ENCODE results near the gene KRT82.

KRT82 gene

DNA sequence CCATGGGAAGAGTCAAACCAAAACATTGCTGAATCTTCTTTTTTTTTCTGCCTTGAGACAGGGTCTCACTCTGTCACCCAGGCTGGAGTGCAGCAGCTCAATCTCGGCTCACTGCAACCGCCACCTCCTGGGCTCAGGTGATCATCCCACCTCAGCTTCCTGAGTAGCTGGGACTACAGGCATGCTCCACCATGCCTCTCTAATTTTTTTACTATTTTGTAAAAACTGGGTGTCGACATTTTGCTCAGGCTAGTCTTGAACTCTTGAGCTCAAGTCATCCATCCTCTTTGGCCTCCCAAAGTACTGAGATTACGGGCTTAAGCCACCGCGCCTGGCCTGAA lies 29.5 kb upstream of the KRT82 start:
- ATAC-seq (no peak), DNase-seq (no peak)

DNA sequence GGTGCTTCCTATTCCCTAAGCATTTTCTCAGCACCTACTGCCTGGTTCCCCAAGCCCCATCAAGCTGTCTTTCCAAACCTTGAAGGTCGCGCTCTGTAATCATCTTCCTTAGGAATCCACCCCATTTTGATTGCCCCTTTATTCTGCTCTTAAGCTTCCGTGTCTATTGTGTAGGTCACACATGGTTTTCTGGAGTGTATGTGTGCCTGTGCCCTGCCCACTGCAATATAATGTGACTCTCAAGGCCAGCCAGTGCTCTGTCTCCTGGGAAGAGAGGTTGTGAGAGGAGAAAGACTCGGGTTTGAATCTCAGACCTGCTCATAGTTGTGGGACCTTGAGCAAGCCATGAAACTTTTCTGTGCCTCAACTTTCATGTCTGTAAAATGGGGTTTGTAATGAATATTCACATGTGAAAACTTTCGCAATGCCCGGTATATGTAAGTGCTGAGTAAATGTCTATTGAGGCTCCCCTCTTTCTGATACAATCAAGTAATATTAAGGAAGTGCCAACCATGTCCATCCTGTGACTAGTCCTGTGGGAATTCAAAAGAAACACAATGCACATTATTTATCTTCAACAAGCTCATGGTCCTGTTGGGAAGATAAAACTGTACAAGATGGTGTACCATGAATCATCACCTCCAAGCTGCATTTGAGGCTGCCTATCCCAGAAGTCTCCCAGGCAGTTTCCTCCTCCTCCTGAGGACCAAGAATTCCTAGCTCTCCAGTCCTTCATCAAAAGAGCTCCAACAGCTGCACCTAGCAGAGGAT lies 28.8 kb upstream of the KRT82 start:
- no peak for DNase-seq
- ATAC-seq, result no peak

DNA sequence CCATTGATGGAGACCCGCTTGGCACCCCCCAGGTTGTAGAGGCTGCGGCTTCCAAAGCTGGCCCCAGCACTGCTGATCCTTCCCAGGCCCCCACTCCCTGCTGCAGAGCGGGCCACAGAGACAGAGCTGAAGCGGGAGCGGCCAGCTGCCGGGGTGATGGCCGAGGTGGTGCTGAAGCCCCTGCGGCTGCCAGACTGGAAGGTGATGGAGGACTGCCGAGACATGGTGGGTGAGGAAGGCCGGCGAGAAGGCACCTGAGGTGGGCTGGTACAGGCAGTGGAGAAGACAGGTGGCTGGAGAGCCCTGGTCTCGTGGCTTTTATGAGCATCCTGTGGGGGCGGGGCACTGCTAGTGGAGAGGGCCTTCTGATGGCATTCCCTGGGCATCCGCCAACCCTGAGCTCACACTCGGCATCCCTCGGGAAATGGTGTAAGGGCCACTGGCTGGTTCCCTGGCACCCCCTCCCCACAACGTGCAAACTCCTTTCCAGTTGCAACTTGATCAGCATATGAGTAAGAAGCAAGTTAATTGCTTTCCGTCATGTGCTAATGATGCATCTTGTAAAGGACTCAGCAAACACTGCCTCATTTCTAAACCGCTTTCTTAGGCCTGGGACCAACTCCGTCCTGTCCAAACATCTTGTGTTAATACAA lies 28.1 kb upstream of the KRT82 start, which contains the start of gene KRT75:
Gene KRT75, minus strand, starts transcription at position 291 of the 653 bp plus-strand sequence. Its CDS starts 67 bp downstream, at position 224.
- DNase-seq, result no peak
- no peak for ATAC-seq

DNA sequence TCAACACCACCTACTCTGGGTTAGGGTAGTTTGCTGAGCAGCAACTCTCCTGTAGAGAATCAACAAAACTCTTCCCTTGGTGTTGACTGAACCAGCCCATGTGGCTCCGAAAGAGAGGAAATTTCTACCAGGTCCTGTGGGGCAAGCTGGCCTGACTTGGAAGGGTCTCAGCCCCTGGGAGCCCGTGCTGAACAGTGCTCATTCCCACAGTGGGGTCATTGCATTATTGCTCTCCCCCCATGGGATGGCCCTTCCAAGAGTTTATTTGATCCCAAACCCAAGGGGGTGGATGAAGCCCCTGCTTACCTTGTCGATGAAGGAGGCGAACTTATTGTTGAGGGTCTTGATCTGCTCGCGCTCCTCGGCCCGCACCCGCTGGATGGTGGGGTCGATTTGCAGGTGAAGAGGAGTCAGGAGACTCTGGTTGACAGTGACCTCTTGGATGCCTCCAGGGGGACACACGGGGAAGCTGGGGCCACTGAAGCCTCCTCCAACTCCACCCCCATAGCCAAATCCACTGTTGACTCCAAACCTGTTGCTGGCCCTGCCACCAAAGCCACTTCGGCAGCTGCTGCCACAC lies 27.5 kb upstream of the KRT82 start:
- no peak for ATAC-seq
- DNase-seq, result no peak

DNA sequence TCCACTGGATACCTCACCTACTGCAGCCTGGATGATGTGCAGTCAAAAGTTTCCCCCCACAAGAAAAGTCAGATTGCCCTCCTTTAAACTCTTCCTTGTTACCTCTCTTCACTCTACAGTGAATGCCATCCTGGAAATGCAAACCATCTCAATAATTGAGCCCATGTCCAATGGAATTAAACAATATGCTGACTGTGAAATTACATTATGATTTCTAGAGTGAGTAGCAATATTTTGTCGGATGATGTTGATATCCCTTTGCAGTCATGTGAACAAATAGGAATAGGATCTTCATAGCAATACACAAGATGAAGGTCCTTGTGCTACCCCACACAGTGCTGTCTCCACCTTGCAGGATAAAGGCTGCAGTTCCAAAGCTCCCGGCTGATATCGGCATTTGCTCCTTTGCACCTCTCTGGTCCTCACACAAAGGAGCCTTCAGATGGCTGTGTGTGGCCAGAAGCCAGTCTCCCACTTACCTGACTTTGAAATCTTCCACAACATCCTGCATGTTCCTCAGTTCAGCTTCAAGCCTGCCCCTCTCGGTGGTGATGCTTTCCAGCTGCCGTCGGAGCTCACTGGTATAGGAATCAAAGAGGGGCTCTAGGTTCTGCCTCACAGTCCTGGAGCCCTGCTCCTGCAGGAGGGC lies 26.5 kb upstream of the KRT82 start:
- ATAC-seq (no peak), DNase-seq (no peak)

DNA sequence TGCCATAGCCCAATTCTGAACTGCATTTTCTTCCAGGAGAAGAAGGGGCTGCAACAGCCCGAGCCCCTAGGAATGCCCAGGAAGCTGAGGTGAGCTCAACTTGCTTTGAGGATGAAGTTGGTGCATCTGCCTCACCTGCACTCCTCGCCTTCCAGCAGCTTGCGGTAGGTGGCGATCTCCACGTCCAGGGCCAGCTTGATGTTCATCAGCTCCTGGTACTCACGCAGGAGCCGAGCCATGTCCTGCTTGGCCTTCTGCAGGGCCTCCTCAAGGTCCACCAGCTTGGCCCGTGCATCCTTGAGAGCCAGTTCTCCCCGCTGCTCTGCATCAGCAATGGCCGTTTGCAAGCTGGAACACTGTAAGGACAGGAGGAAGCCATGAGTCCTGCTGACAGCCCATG lies 22.0 kb upstream of the KRT82 start:
- ATAC-seq, result no peak
- no peak for DNase-seq

DNA sequence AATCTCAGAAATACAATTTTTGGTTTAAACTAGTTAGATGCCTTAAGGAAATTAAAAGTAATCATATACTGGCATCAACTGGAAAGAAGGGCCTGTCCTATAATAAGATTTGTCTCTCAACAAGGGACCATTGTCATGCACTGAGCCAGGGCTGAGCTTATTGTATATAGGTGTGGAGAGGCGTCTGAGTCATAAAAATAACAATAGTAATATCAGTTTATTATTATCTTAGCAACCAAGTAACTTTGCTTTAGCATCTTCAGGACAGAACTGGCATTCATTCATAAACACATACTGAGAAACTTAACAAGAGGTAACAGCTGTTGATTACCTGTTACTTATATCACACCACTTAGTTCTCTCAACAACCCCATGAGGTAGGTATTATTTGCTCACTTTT lies 20.9 kb upstream of the KRT82 start:
- DNase-seq (no peak), ATAC-seq (no peak)

DNA sequence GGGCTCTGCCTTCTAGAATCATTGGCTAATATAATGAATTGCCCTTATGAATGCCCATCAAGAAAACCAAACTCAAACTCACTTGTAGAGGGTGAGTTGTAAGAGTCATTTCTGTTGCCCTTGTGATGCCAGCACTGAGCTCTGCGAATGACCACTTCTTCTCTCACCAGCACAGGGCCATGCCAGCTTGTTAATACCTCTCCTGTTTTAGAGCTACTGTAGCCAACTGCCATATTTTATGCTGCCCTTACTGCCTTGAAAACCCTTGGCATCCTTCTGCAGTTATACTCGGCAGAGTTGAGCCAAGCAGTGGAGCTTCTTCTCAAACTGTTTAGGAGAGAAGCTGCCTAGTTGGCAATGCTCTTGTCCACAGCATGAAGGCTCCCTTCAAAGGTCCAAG lies 19.9 kb upstream of the KRT82 start:
- no peak for DNase-seq
- no peak for ATAC-seq

DNA sequence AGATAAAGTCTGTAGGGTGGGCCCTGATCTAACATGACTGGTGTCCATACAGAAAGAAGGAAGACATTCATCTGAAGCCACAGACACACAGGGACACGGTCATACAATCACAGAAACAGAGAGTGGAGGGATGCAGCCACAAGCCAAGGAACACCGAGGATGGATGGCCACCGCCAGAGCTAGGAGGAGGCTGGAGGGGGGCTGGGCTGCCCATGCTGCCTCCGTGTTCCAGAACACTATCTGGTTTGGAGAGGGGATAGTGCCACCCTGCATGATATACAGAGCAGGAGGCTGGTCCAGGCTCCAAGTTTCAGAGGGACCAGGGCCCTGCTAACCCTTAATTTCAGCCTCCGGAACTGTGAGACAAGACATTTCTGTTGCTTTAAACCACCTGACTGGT lies 19.3 kb upstream of the KRT82 start:
- DNase-seq (no peak), ATAC-seq (no peak)

DNA sequence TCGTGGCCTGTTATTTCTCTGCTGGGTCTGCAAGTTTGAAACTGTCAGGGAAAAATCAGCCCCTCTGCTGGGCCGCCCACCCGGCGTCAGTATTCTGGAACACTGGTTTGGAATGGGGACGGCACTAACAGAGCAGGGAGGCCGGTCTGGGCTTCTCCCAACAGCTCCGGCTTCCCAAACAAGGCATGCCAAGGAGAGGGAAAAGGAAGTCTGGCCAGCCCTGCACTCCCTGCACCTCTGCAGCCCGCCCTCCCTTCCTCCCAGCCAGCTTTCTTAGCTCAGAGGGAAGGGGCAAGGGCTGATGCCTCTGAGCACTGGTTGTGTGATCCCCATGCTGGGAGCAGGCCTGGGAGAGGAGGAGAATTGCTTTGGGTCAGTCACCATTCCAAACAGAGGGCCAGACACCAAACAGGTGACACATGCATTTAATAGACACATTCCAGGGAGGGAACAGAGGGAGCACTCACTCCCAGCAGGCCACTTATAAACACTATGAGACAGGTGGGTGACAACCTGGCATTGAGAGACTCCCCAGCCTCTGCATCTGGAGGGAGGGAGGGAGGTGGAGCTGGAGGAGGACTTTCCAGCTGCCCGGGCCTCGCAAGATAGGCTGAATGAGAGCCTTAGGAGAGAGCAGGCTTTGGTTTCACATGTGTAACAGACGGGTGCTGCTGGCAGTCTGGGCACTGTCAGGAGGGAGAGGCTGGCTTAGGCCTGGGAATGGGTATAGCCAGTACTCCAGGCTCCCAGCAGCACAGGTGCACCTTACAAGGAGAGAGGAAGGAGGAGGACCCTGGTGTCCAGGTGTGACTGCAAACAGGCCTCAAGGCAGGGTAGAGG lies 17.7 kb upstream of the KRT82 start:
- no peak for ATAC-seq
- no peak for DNase-seq

DNA sequence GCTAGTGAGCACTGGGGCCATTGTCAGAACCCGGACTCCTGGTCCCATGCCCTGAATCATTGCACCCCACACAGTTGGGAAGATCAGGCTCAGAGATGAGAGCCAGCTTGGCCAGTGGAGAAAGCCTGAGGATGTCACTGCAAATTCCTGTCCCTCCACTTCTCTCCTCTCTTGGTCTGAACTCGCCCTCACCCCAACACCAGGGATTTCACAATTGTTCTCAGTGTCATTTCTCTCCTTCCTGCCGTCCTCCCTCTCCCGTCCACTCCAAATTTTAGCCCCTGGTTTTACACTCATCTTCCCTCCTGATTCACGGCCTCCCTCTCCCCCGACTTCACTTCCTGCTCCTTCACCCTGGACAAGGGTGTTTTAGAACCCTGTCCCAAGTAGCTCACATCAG lies 16.9 kb upstream of the KRT82 start:
- ATAC-seq (no peak), DNase-seq (no peak)

DNA sequence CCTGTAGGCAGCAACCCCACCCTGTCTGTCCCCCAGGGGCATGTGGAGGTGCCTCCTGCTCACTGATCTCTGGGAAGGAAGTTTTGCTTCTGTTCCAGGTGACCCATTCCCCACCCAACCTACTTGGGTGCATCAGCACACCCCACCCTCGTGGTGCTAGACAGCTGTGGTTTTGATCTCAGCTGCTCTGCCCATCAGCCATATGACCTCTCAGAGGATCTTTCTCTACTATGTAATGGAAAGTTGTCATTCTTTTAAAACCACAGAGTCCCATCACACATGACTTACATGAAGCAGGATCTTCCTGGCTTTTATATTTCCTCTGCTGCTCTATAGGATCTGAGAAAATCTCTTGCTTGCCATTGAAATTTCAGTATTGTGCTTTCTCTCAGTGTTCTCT lies 13.5 kb upstream of the KRT82 start:
- no peak for ATAC-seq
- DNase-seq, result no peak

DNA sequence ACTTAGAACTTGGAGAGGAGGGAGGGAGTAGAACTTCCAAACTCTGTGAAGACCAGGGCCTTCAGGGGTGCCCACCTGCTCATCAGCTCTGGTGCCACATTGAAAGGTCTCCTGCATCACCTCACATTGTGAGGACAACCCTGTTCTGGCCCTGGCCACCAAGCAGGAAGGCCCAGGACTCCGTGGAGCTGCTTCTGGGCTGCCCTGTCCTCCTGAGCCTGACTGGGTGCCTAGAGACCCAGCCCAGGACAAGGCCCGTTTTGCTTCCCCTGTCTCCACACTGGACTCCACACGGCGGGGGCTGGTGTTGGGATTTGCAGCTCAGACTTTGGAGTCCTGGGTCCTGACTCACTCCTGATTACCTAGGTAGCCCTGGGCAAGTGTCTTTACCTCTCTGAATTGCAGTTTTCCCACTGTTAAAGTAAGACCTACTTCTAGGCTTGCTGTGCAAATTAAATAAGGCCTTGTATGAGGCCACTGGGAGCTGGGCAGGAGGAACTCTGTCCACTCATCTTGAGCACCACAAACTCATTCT lies 12.5 kb upstream of the KRT82 start:
- ATAC-seq, result no peak
- DNase-seq, result no peak

DNA sequence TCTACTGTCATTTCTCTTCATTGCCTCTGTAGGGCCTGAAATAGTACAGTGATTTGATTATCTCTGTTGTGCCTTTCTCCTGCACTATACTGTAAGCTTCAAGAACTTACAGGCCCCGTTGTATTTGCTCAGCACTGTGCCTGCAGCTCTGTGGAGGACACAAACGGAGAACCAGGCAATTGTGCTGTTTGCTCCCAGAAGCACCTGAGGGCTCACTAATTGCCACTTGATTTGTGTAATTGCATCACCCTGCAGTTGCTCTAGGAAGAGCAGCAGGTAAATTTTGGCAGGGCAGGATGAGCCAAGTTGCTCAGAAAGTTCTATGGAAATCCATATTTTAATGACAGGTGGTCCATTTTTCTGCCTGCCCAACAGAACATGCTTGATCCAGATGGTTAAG lies 11.6 kb upstream of the KRT82 start:
- no peak for DNase-seq
- no peak for ATAC-seq

DNA sequence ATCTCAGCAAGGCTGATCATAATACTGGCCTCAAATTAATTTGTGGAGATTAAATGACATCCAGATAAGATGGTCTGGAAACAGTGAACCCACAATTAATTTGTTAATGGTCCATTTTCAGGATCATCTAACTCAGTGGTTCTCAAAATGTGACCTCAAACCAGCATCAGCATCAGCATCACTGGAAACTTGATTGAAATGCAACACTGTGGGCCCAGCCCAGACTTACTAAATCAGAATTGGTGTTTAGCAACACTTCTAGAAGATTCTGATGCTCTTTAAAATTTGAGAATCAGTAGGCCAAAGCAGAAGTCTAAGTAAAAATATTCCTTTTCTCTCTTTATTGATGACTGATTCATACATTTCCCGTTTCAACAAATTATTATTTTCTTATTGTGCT lies 10.7 kb upstream of the KRT82 start:
- no peak for DNase-seq
- no peak for ATAC-seq

DNA sequence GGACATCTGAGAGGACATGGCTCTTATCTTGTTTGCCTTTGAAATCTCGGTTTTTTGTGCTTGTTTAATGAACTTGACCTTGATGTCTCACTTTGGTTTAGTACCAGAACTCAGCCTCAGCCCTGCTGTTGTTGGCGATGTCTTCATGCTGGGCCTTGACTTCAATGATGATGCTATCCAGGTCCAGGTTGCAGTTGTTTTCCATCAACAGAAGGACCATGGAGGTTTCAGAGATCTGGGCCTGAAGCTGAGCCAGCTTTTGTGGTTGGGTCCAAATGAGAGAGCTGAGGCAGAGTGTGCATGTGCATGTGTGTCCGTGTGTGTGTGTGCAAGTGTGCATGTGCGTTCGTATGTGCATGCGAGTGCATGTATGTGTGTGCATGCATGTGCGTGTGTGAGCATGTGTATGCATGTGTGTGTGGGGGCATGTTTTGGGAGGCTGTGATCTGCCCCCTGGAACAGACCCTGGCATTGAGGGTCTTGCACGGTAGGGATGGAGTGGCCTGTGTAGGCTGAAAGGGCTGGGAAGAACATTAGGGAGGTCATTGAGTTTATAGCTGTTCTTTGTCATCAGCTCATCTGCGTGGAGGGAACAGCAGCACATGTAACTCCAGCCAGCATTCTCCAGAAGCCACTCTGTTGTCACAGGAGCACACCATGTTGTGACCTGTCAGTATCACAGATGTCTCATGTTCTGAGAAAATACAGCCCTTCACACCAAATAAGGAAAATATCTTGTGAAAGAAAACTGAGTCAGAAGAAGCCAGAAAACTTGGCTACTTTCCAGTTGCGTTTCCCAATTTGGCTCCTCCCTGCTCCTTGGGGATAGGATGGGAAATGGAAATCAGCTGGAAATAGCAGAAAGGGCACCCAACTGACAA lies 10.0 kb upstream of the KRT82 start:
- DNase-seq, result no peak
- ATAC-seq, result no peak

DNA sequence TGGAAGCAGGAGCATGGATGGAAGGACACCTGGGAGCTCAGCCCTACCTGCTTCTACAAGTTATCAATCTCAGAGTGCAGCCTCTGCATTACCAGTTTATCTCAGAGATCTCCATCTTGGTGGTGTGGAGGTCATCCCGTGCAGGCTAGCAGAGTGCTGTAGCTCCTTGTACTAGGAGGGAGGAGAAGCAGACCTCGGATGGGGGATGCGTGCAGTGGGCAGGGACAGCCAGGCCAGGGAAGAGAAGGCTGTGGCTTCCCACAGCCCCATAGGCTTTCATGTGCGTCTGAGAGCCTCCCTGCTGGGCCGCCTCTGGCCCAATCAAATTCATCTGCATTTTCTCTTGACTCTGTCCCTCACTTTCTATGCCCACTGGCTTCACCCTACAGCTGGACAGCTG lies 8.8 kb upstream of the KRT82 start:
- no peak for ATAC-seq
- DNase-seq, result no peak

DNA sequence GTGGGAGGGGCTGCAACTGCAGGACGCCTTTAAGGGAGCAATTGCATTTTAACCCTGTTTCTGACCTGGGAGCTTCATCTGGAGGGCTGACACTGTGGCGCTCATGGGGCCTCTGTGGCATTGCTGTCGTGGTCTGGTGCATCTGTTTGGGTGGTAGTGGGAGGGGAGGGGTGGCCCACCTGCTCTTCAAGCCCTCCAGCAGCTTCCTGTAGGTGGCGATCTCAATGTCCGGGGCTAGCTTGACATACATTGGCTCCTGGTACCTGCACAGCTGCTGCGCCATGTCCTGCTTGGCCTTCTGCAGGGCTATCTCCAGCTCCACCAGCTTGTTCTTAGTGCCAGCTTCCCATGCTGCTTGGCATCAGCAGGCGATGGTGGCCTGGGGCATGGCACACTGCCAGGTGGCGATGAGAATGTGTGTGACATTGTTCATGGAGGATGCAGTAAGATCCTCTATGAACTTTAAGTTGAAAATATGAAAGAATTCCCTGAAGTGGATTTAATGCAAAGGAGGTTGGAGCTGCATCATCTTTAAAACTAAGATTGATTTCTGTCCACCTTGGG lies 7.7 kb upstream of the KRT82 start:
- no peak for DNase-seq
- no peak for ATAC-seq

DNA sequence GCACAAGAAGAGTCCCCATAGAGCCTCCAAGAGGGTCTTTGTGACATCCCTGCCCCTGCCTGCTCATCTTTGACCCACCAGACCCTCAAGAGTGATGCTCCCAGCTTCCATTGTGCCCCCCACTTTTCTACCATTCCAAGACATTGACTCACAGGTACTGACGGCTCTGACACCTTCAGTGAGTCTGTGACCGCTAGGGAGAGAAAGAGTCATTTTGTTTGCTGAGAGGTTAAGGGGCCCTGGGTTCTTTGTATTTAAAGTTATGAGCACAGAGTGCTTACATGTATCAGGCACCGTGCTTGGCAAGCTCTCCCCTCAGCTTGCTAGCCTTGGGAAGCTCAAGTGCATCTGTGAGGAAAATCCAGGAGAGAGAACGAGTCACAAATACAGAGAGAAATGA lies 7.1 kb upstream of the KRT82 start:
- DNase-seq, result no peak
- no peak for ATAC-seq

DNA sequence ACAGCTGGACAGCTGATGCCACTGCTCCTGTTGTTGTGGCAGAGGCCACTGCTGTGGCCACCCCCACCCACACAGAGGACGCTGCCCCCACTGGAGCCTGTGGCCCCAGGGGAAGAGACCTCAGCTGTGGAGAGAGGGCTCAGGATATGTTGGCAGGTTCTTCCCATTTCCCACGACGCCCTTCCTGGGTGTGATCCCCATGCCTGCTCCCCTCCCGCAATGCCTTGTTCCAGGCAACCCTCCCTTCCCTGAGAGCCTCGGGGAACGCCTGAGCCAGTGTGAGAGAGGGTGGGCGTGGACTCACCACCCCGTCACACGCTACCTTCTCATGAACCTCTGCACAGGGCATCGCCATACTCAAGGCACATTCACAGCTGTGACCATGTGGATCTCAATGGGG lies 5.7 kb upstream of the KRT82 start:
- ATAC-seq (no peak), DNase-seq (no peak)
